HG02798 (cell line): ENCODE measurements around the gene FCER1A.
"Not testable (repeated sequence)": the region's sequence is repeated elsewhere in the genome, so short reads cannot be mapped to it uniquely, and the experiment has no call there.

Experiments used
- ATAC-seq: cut with Tn5 transposase; IDR thresholded peaks from one replicate; pipeline ENCODE4 v1.9.1; 2021; ENCODE audit warnings: mild to moderate bottlenecking; ENCODE audit not compliant: unreplicated experiment, poor library complexity

The FCER1A gene

GRCh38 chr1:159342761-159343425 is 40.8 kb downstream of the FCER1A start:
- no peak for ATAC-seq

- not testable (repeated sequence) for ATAC-seq
Observed at GRCh38 chr1:159349374-159349773, 47.2 kb downstream of the FCER1A start.

DNA sequence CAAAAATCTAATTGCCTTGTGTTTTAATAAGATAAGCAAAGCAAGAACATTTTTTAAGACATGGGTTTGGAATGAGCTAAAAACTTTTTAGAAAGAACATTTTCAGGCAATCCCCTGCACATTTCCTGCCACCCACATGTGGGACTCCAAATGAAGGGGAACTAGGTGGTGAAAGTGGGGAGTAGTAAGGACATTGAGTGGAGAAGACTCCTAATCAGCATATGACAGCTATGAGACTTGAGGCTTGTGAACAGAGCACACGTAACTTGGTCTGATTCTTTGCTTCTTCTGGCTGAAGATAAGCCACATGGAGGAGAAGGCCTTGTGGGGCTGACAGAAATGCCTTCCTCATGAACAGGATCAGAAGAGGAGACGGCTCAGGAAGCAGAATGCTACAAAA is 50.3 kb downstream of the FCER1A start:
- ATAC-seq = no peak
